Muscle layer of colon (tissue), 2 donors: ENCODE results near the gene PRRC2C.
"Not testable (repeated sequence)": the region's sequence is repeated elsewhere in the genome, so short reads cannot be mapped to it uniquely, and the experiment has no call there.

Source experiments
- H3K27ac ChIP-seq: one replicate; pipeline ENCODE4 v1.7.0; 2013; ENCODE audit warnings: low read depth, mild to moderate bottlenecking, low read length, moderate library complexity
- H3K27me3 ChIP-seq, 2 donors: one replicate each; pipeline ENCODE4 v1.7.0; 2013; ENCODE audit warnings: low read length in 2 of 2, mild to moderate bottlenecking in 2 of 2; ENCODE audit not compliant: insufficient read depth in 2 of 2, control insufficient read depth in 1 of 2
- H3K36me3 ChIP-seq: one replicate; pipeline ENCODE4 v1.7.0; 2013; ENCODE audit warnings: mild to moderate bottlenecking, low read length; ENCODE audit not compliant: insufficient read depth
- H3K4me1 ChIP-seq: one replicate; pipeline ENCODE4 v1.7.0; 2013; ENCODE audit warnings: mild to moderate bottlenecking, low read length; ENCODE audit not compliant: insufficient read depth
- H3K4me3 ChIP-seq, 2 donors: one replicate each; pipeline ENCODE4 v1.7.0; 2013; ENCODE audit warnings: low read length in 2 of 2, low read depth in 1 of 2, mild to moderate bottlenecking in 1 of 2, moderate library complexity in 1 of 2
- H3K9ac ChIP-seq: one replicate; pipeline ENCODE4 v1.7.0; 2013; ENCODE audit warnings: low read length
- H3K9me3 ChIP-seq: one replicate; pipeline ENCODE4 v1.7.0; 2013; ENCODE audit warnings: mild to moderate bottlenecking, low read length
- donor health status: abdominal sarcoma.
- donor health status: Adenocarcinoma of cecum.

The PRRC2C gene

GRCh38 chr1:171590022-171590421 is 104.7 kb downstream of the PRRC2C start:
- H3K4me1 ChIP-seq: no peaks in the 10 kb centered on the region
- peaks cover 59% of the 10 kb centered on the region for H3K36me3 ChIP-seq
- no peaks in the 10 kb centered on the region for H3K9me3 ChIP-seq
- no peaks in the 10 kb centered on the region for H3K27me3 ChIP-seq
- H3K4me3 ChIP-seq: no peak overlapping the region
- H3K27ac ChIP-seq: no peak overlapping the region
- no peak overlapping the region for H3K9ac ChIP-seq

DNA sequence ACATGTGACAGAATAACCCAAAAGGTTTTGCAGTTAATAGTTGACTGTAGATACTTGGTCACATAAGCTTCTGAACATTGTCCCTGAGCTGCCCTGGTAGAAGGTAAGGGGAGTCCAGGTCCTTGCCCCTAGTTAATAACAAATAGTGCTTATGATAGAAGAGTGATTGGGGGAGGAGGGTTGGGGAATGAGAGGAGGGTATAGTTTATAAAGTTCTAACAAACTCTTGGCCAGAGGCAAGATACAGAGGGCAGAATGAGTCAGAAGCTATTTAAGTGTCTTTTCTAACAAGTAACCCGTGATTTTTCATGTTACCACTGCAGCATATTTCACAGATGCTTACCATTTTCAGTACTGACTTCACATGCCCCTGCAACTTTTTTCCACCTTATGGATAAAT is 110.0 kb downstream of the PRRC2C start:
- Histone ChIP-seq H3K27ac (no peak overlapping the region), H3K9ac (no peak overlapping the region), H3K9me3 (no peaks in the 10 kb centered on the region), H3K4me1 (no peaks in the 10 kb centered on the region), H3K4me3 (no peak overlapping the region), H3K36me3 (peaks cover 25% of the 10 kb centered on the region), H3K27me3 (no peaks in the 10 kb centered on the region)

DNA sequence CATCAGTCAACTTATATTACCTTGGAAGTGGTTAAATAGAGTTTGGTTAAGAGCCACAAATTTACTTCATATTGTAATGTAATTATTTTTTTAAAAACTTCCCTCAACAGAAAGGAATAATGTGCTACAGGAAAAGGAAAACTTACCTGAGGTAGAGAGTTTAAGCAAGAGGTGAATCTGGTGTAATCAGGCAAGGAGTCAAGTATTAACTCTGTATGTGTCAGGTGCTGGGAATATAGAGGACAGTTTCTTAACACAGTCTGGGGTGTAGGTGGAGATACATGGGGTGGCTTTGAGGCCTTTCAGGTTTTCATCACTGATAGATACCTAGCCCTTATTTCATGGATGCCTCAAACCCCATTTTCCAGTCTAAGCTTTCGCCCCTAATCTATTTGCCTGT is 110.8 kb downstream of the PRRC2C start:
- Histone ChIP-seq H3K9ac (no peak overlapping the region), H3K4me1 (no peaks in the 10 kb centered on the region), H3K27ac (no peak overlapping the region), H3K4me3 (no peak overlapping the region), H3K27me3 (no peaks in the 10 kb centered on the region), H3K9me3 (no peaks in the 10 kb centered on the region), H3K36me3 (peaks cover 17% of the 10 kb centered on the region)

DNA sequence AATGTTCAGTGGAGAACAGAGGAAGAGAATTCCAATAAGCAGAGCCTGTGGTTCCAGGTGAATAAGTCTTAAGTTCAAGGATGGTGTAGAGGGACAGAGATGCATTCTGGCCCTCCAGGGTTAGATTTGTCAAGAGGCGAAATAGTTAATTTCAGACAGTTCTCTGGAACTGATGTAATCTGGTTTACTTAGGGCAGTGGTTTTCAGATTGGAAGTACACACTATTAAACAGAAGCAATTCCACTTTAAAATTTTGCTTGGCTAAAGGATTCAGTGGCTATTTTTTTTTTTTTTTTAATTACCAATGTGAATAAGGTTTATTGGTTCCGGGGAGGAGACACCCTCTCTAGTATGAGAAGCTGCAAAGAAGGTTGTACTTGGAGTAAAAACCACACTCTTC is 111.4 kb downstream of the PRRC2C start:
- H3K36me3 ChIP-seq: peaks cover 11% of the 10 kb centered on the region
- no peak overlapping the region for H3K9ac ChIP-seq
- H3K27ac ChIP-seq: no peak overlapping the region
- no peaks in the 10 kb centered on the region for H3K9me3 ChIP-seq
- H3K4me1 ChIP-seq: no peaks in the 10 kb centered on the region
- H3K4me3 ChIP-seq: no peak overlapping the region
- no peaks in the 10 kb centered on the region for H3K27me3 ChIP-seq

GRCh38 chr1:171597203-171597602 is 111.9 kb downstream of the PRRC2C start:
- no peaks in the 10 kb centered on the region for H3K4me1 ChIP-seq
- no peaks in the 10 kb centered on the region for H3K9me3 ChIP-seq
- H3K9ac ChIP-seq: no peak overlapping the region
- H3K27me3 ChIP-seq: no peaks in the 10 kb centered on the region
- no peak overlapping the region for H3K27ac ChIP-seq
- H3K36me3 ChIP-seq: peaks cover 6% of the 10 kb centered on the region
- H3K4me3 ChIP-seq: no peak overlapping the region

DNA sequence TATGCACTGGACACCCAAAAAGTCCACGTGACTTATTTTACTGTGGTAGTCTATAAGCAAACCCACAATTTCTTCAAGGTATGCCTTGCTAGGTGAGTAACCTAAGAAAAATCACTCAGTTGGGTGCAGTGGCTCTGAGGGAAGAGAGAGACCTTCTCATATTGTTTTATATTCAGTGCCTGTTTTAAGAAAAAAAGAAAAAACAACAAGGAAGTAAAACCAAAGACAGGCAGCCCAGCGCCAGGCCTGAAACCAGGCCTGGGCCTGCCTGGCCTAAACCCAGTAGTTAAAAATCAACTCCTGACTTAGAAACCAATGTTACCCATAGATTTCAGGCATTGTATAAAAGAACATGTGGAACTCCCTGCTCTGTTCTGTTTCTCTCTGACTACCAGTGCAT is 115.0 kb downstream of the PRRC2C start:
- H3K9me3 ChIP-seq, H3K4me3 ChIP-seq, H3K9ac ChIP-seq, H3K27ac ChIP-seq, H3K27me3 ChIP-seq, H3K36me3 ChIP-seq, H3K4me1 ChIP-seq: not testable (repeated sequence)

- Histone ChIP-seq H3K9me3 (no peaks in the 10 kb centered on the region), H3K4me3 (no peak overlapping the region), H3K36me3 (no peaks in the 10 kb centered on the region), H3K9ac (no peak overlapping the region), H3K4me1 (no peaks in the 10 kb centered on the region), H3K27ac (no peak overlapping the region), H3K27me3 (no peaks in the 10 kb centered on the region)
Observed at GRCh38 chr1:171600862-171601261, 115.5 kb downstream of the PRRC2C start.

DNA sequence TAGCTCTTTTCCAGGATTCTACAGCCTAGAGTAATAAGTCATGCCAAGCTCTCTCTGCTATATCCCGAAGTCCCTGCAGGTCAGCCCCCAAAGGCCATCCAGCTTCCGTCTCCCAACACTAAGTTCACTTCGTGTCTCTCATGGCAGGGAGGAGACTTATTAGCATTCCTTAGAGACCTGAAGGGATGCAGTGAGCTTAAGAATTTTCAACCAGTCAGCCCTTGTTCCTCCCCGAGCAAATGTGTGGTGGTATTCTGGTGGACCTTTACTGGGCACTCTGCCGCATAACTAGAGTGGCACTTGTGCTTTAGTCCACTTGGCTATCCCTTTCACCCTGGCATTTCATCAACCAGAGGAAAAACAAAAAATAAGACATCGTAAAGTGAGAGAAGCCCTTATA is 117.7 kb downstream of the PRRC2C start:
- H3K36me3 ChIP-seq, H3K4me1 ChIP-seq, H3K4me3 ChIP-seq, H3K27ac ChIP-seq, H3K9ac ChIP-seq, H3K27me3 ChIP-seq, H3K9me3 ChIP-seq: not testable (repeated sequence)

DNA sequence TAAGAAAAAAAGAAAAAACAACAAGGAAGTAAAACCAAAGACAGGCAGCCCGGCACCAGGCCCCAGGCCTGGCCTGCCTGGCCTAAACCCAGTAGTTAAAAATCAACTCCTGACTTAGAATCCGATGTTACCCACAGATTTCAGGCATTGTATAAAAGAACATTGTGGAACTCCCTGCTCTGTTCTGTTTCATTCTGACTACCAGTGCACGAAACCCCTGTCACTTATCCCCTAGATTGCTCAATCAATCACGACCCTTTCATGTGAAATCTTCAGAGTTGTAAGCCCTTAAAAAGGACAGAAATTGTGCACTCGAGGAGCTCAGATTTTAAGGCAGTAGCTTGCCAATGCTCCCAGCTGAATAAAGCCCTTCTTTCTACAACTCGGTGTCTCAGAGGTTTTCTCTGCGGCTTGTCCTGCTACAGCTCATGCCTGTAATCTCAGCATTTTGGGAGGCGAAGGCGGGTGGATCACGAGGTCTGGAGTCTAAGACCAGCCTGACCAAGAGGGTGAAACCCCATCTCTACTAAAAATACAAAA is 121.1 kb downstream of the PRRC2C start:
- no peak overlapping the region for H3K9ac ChIP-seq
- no peaks in the 10 kb centered on the region for H3K27me3 ChIP-seq
- H3K36me3 ChIP-seq: no peaks in the 10 kb centered on the region
- H3K4me1 ChIP-seq: no peaks in the 10 kb centered on the region
- H3K27ac ChIP-seq: no peak overlapping the region
- no peaks in the 10 kb centered on the region for H3K9me3 ChIP-seq
- no peak overlapping the region for H3K4me3 ChIP-seq

DNA sequence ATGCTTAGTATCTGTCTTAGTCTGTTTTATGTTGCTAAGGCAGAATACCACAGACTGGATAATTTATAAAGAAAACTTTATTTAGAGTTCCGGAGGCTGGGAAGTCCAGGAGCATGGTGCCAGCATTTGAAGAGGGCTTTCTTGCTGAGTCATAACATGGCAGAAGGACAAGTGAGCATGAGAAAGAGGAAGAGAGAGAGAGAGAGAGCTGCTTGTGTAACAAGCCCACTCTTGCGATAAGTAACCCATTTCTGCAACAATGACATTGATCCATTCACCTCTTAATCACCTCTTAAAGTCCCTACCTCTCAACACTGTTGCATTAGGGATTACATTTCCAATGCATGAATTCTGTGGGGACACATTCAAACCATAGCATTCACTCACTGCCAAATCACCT is 125.1 kb downstream of the PRRC2C start:
- Histone ChIP-seq H3K27me3 (no peaks in the 10 kb centered on the region), H3K9ac (no peak overlapping the region), H3K4me1 (no peaks in the 10 kb centered on the region), H3K9me3 (no peaks in the 10 kb centered on the region), H3K27ac (no peak overlapping the region), H3K36me3 (no peaks in the 10 kb centered on the region), H3K4me3 (no peak overlapping the region)

DNA sequence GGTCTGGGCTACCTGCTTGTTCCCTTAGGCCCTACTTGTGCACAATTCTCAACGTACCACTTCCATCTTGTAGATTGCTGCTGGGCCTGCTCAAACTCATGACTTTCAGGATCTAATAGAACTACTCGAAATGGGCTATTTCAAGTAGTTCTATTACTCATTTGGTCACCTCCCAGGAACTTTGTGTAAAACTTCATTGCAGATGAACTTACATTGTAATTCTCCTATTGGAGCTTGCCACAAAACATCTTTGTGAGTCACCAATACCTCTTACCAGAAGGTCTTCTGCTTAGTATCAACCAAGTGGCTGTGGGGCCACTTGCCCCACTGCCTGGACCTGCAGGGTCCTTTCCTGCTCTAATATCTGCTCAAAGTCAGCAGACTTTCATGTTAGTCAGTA is 126.0 kb downstream of the PRRC2C start:
- no peaks in the 10 kb centered on the region for H3K4me1 ChIP-seq
- no peak overlapping the region for H3K4me3 ChIP-seq
- H3K9me3 ChIP-seq: no peaks in the 10 kb centered on the region
- no peak overlapping the region for H3K27ac ChIP-seq
- H3K27me3 ChIP-seq: no peaks in the 10 kb centered on the region
- no peak overlapping the region for H3K9ac ChIP-seq
- H3K36me3 ChIP-seq: no peaks in the 10 kb centered on the region

DNA sequence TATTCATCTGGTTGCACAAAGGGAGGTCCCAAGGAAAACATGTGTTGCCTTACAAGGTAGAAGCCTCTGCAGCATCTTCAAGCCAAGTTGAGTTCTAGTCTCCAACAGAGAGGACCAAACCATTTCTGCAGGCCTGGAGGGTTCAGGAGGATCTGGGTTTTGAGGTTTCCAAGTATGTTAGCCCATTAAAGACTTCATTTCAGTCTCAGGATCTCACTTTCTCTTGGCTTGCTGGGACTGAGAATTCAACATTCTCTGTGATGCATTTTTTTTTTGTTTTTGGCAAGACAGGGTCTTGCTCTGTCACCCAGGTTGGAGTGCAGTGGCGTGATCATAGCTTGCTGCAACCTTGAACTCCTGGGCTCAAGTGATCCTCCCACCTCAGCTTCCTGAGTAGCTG is 128.0 kb downstream of the PRRC2C start:
- no peaks in the 10 kb centered on the region for H3K36me3 ChIP-seq
- no peak overlapping the region for H3K9ac ChIP-seq
- H3K27me3 ChIP-seq: no peaks in the 10 kb centered on the region
- H3K9me3 ChIP-seq: no peaks in the 10 kb centered on the region
- H3K4me3 ChIP-seq: no peak overlapping the region
- H3K4me1 ChIP-seq: no peaks in the 10 kb centered on the region
- no peak overlapping the region for H3K27ac ChIP-seq
